SK-N-SH treated with all-trans-retinoic acid at 6 μM for 48 hours (cell line): ENCODE results near the gene RPS16.

Experiments used
- SNAI2 ChIP-seq: fragments of 250-450 bp; sonication (Bioruptor Pico); IDR thresholded peaks from 2 replicates; pipeline ENCODE4 v1.5.0; 2020; ENCODE audit warnings: mild to moderate bottlenecking, moderate library complexity
- TCF4 ChIP-seq: fragments of 250-450 bp; sonication (Bioruptor Pico); IDR thresholded peaks from 2 replicates; pipeline ENCODE4 v1.8.0; 2021; ENCODE audit warnings: mild to moderate bottlenecking, moderate library complexity, borderline replicate concordance

GRCh38 chr19:39405958-39406655 is 29.6 kb downstream of the RPS16 start:
- no peak for TF ChIP-seq TCF4
- TF ChIP-seq SNAI2 = no peak
